Measurements from ENCODE around the gene GOSR1. TPM values are rescaled to one million over a fixed set of nuclear protein-coding genes. Genes with fewer than 3 reads are reported as not detected.
"Not testable (repeated sequence)": the region's sequence is repeated elsewhere in the genome, so short reads cannot be mapped to it uniquely, and the experiment has no call there.

Gene GOSR1
- total and polyA plus RNA-seq, 2 donors (not counting 3 experiments of a cell fraction or from before 2014, with no cell fraction given): 13.8 to 41.0 TPM

- H4K20me1 ChIP-seq (replicated peaks; ENCODE audit: control insufficient read depth, extremely low read depth, insufficient read depth, low read length); intact Hi-C loops (cut with micrococcal nuclease); H2AFZ ChIP-seq (ENCODE audit: low read depth, low read length); CTCF ChIA-PET; H3K4me2 ChIP-seq (ENCODE audit: insufficient read depth, low read length); H3K4me1 ChIP-seq (ENCODE audit: control insufficient read depth, extremely low read depth, insufficient read depth, low read length); H3K79me2 ChIP-seq (ENCODE audit: control insufficient read depth, insufficient read depth, low read length); H3K36me3 ChIP-seq (ENCODE audit: control insufficient read depth in 2 of 2, extremely low read depth in 1 of 2, insufficient read depth in 2 of 2, low read length in 2 of 2); H3K9me3 ChIP-seq (replicated peaks; ENCODE audit: control insufficient read depth, insufficient read depth, low read length); H3K9ac ChIP-seq (replicated peaks; ENCODE audit: extremely low read depth, insufficient read depth, low read length); FAIRE-seq; BruUV-seq (replicated peaks); H3K27ac ChIP-seq (ENCODE audit: insufficient read depth, low read depth, low read length); DNase-seq (ENCODE audit: low read depth, low spot score); POLR2A ChIA-PET; H3K9me1 ChIP-seq (replicated peaks; ENCODE audit: control insufficient read depth, extremely low read depth, insufficient read depth, low read length); dilution Hi-C loops (cut with MboI; ENCODE audit: extremely low pct_ligation_motif_present, low sequenced_read_pairs); H3K4me3 ChIP-seq (replicated peaks in 1 of 3; ENCODE audit: insufficient read depth in 1 of 3, low read depth in 1 of 3, low read length in 3 of 3): not testable (repeated sequence)
- H3K27me3 ChIP-seq (ENCODE audit: control insufficient read depth in 2 of 2, insufficient read depth in 2 of 2, low read length in 2 of 2): peaks cover 0 to 12% of the 10 kb centered on the region in 2 experiments
Observed at GRCh38 chr17:30566104-30566503, 88.9 kb downstream of the GOSR1 start.

DNA sequence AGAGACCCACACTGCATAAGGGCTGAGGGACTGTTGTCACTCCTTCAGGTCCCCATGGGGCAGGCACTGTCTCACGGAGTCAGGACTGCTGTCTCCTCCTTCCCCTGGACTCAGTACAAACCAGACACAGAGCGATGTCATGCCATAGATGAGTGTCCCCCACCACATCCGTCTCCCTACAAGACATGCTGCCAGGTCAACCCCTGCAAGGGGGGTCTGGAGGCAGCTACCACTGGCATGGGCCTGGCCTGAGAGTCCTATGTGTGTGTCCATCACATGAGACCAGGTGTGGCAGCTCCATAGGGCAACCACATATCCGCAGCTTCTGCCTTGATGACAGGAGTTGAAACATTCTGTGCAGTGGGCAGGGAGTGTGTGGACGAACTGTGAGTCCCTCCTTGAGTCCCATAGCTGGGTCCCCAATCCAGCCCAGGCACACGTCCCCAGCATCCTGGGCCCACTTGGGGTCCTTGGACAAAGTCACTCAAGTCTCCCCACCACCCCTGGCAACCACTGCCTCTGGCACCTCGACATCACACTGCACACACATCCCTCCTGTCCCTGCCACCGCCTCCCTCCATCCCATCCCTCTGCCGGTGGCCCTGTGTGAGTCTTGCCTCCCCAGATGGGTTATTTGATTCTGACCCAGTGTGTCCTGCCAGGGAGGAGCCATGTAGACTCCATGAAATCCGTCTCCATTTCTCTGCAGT is 89.5 kb downstream of the GOSR1 start:
- H3K27ac ChIP-seq (ENCODE audit: insufficient read depth, low read depth, low read length); H3K9ac ChIP-seq (replicated peaks; ENCODE audit: extremely low read depth, insufficient read depth, low read length); POLR2A ChIA-PET; H4K20me1 ChIP-seq (replicated peaks; ENCODE audit: control insufficient read depth, extremely low read depth, insufficient read depth, low read length); intact Hi-C loops (cut with micrococcal nuclease); H3K9me1 ChIP-seq (replicated peaks; ENCODE audit: control insufficient read depth, extremely low read depth, insufficient read depth, low read length); H3K4me3 ChIP-seq (replicated peaks in 1 of 3; ENCODE audit: insufficient read depth in 1 of 3, low read depth in 1 of 3, low read length in 3 of 3); H3K36me3 ChIP-seq (ENCODE audit: control insufficient read depth in 2 of 2, extremely low read depth in 1 of 2, insufficient read depth in 2 of 2, low read length in 2 of 2); DNase-seq (ENCODE audit: low read depth, low spot score); H3K9me3 ChIP-seq (replicated peaks; ENCODE audit: control insufficient read depth, insufficient read depth, low read length); H2AFZ ChIP-seq (ENCODE audit: low read depth, low read length); BruUV-seq (replicated peaks); H3K4me2 ChIP-seq (ENCODE audit: insufficient read depth, low read length); CTCF ChIA-PET; FAIRE-seq; H3K79me2 ChIP-seq (ENCODE audit: control insufficient read depth, insufficient read depth, low read length); dilution Hi-C loops (cut with MboI; ENCODE audit: extremely low pct_ligation_motif_present, low sequenced_read_pairs); H3K4me1 ChIP-seq (ENCODE audit: control insufficient read depth, extremely low read depth, insufficient read depth, low read length): not testable (repeated sequence)
- peaks cover 0 to 12% of the 10 kb centered on the region in 2 experiments for H3K27me3 ChIP-seq (ENCODE audit: control insufficient read depth in 2 of 2, insufficient read depth in 2 of 2, low read length in 2 of 2)
